CD4-positive, alpha-beta T cell treated with Interleukin-12 subunit alpha and Interleukin-12 subunit beta, for 1 hour (primary cell): ENCODE data around the gene MAP3K14.

ENCODE experiments used
- DNase-seq: peaks from one replicate; pipeline ENCODE4 v3.0.0-alpha.2; 2020

The MAP3K14 gene

DNA sequence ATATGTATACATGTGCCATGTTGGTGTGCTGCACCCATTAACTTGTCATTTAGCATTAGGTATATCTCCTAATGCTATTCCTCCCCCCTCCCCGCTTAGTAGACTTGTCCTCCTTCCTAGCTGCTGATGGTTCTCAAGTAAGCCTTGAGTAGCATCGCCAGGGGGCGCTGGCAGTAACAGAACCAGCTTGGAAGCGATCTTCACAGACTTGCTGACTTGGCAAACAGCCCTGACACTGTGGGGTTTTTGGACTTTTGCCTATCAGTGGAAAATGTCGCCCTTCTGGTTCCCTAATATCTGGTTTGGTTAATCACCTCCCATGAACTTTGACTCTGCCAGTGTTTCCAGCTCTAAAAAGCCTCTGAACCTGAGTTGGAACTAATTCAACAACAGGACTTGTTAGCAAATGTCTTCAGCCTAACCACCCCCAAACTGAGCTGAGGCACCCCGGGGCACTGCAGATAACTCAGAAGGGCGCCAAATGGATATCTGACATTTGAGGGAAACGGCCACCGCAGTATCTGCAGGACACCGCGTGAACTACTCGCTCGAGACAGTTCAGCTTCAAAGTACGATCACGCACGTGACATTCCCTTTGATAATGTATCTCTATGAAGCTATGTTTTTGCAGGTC is 39.5 kb downstream of the MAP3K14 start:
- peak; percentile 90 for DNase-seq

DNA sequence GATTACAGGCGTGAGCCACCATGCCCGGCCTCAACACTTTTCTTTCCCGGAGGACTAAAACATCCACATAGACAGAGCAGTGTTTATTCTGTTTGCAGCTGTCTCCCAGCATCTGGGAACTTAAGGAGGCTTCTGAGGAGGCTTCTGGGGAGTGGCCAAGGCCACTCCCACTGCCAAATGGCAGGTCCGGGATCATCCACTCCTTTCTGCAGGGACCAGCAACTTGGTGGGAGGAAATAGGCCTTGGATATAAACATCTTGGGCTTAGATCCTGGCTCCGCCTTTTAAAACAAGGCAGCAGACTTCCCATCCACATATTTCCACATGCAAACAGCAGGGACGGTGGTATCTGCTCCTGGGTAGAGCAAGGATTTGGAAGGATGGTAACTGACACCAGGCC is 40.8 kb downstream of the MAP3K14 start:
- no peak for DNase-seq

DNA sequence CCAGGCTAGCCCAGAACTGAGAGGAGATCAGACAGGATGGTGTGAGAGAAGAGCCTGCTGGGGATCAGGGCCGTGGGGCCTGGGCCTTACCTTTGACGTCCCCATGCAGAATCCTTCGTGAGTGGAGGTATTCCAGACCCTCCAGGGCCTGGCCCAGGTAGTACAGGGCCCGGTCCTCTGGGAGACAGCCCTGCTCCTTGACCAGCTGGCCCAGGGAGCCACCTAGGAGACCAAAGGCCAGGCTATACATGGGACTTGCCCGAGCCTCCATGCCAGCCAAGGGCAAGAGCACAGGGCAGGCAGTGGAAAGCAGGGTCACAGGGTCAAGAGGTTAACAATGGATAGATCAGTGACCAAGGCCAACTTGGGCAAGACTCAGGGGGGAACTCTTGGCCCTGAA is 42.8 kb downstream of the MAP3K14 start:
- DNase-seq: no peak

DNA sequence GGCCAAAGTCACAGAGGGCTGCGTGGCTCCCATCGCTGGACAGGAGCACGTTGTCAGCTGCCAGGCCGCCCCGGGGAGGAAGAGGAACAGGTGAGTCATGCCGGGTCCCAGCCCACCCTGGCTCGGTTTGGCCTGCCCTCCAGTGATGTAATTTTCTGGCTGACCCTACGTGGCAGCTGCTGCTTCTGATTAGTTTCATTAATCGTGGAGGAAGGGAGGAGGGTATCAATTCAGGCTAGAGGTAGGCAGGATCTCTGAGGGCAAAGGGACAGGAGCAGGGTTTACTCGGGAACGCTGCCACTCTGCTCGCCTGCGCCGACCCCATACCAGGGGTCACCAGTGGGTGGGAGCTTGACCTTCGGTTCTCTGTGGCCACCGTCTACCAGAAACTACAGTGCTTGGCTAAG is 43.3 kb downstream of the MAP3K14 start:
- no peak for DNase-seq

DNA sequence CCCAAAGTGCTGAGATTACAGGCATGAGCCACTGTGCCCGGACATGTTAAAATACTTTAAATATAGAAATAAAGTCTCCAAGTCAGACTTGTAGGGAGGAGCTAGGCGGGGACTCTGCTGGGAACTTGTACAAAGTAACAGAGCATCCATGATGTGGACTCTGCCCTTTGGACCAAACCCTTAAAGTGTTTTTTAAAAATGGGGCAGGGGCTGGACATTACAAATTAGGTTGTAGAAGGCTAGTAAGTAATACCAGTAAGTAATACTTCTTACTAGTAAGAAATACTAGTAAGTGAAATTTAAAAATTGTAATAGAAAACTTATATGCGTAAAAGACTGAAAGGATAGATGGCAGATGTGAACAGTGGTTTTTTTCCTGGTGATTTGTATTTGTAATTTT is 45.2 kb downstream of the MAP3K14 start:
- DNase-seq: no peak

DNA sequence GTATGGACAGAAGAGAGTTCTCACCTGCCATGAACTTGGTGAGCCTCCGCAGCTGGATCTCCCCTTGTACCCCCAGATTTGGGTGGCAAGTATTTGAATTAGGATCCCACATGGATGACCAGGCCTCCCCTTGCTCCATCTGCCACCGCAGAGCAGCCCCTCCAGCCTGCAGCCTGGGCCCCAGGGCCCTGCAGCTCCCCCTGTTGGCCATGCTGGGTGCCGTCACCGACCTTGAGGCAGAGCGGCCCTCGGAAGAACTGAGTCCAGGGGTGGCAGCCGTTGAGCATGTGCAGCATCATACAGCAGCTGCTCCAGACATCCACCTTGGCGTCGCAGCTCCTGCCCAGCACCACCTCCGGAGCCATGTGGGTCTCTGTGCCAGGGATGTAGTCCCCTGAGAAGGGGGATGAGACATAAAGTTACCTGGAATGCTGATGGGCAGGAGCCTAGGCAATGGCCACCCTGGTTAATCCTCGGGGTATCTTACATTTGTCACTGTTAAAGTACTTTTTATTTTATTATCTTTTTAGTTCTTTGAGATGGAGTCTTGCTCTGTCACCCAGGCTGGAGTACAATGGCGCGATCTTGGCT is 45.9 kb downstream of the MAP3K14 start:
- DNase-seq: peak; percentile 58

DNA sequence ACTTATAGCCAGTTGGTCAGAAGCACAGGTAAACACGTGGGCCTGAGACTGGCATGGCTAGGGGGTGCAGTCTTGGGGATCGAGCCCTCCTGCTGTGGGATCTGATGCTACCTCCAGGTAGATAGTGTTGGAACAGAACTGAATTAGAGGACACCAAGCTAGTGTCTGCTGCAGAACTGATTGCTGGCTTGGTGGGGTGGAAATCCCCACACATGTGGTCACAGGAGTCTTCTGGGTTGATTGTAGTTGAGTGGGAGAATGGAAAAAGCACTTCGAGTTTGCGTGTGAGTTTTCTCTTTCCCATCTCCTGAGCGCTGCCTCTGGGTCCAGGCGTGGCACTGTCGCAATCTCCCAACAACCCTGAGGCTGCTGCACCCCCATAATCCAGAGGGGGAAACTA is 46.9 kb downstream of the MAP3K14 start:
- no peak for DNase-seq

DNA sequence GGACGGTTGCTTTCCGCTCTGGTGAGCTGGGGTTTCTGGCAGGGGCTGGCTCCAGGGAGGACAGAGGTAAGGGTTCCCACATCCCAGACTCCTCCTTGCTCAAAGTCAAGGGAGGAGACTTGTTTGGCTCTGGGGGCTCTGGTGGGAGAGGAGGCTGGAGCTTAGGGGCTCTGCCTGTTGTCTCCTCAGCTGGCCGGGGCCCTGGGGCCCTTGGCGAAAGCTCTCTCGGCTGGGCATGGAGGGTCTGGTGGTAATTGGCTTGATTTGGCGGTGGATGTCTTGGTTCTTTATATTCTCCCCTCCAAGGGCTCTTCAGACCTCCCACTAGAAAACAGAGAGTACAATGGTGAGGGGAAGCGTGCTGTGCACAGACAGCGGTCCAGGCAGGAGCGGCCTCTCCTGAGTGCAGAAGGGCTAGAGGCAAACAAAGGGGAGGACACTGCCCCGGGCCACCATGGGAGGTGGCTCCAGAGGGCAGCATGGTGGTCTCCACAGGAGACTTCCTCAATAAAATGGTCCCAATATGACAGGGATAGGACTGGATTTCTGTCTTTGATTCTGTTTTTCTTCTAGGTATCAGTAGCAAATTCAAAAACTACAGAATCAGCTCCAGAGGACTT is 49.3 kb downstream of the MAP3K14 start:
- DNase-seq: no peak

DNA sequence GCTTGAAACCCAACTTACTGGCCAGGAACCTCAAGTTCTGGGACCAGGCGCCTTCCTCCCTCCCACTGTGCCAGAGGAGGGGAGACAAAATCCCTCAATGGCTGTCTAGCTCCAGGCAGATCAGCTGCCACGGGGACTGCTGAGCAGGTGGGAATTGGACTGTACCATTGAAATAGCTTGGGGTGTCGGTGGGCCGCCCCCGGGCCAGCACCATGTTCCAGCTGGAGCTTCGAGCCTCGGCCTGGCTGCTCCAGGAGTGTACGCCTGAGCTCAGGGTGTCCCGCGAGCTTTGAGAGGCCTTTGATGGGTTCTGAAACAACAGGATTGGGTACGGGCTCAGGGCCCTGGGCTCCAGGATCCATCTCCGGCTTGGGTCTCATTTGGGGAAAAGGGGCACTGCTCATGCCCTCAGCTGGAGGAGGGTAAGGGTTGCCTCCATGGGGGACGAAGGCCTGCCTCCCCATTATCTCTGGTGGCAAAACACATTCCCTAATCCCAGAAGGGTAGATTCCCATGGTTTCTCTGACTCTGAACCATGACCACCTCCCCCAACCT is 50.4 kb downstream of the MAP3K14 start:
- DNase-seq: no peak

DNA sequence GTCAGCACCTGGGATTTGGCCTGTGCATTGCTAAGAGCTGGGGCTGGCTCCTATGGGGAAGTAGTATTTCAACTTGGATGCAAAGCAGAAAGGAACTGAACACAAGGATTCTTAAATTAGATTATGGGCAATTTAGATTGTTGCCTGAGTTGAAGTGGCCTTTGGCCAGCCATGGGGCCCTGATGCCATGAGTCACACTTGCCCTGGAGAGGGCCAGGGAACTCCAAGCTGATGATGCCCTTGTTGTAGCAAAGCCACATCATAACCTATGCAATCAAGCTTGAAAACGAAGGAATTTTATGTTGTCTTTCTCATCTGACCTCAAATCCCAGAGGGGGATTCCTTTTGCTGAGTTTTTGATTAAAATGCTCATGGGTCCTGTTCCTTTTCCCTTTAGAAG is 51.0 kb downstream of the MAP3K14 start:
- no peak for DNase-seq

DNA sequence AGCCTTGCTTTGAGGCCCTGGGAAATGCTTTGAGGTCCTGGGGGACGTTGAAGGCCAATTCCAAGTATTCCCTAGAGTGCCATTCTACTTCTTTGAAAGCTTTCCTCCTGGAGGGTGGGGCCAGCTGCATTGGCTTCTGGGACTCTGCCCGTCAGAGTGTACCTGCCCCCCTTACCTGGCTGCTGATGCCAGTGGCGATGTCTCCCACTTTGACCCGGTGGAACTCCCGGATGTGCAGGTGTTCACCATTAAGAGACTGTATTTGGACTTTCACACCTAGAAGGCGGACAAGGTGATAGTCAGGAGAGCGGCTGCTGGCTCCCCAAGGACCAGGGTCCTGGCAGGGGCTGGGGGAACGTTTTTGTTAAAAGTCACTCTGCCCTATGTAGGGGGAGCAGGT is 51.8 kb downstream of the MAP3K14 start:
- no peak for DNase-seq

DNA sequence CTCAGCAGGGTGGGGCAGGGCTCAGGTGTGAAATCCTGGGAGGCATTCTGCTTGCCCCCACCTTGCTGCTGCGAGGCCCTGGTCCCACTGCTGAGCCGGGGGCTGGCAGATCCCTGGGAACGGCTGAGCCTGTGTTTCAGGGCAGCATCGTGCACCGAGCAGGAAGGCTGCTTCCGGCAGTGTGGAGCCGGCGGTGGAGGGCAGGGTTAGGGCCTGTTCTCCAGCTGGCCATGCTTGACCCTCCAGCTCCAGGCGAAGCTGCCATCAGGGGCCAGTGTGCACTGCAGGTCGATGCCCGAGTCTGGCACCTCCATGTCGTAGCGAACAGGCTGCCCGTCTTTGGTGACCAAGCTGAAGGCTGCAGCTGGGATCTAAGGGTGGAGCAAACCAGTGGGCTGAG is 52.4 kb downstream of the MAP3K14 start:
- DNase-seq: no peak

DNA sequence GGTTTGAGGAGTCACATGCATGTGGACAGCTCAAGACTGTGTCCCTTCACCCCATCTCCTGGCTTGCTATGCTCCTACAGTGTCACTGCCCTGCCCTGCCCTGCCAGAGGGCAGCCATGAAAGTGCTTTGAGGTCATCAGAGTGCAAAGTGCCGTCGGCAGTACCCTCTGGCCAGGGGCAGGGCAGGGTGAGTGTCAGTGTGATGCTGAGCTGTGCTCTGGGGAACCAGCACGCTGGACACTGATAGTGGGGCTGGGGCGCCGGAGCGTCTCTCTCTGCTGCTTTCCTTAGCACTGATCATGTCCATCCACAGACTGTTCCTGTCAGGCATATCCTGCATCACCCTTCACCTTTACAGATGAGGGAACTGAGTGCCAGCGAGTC is 53.4 kb downstream of the MAP3K14 start:
- DNase-seq: no peak

DNA sequence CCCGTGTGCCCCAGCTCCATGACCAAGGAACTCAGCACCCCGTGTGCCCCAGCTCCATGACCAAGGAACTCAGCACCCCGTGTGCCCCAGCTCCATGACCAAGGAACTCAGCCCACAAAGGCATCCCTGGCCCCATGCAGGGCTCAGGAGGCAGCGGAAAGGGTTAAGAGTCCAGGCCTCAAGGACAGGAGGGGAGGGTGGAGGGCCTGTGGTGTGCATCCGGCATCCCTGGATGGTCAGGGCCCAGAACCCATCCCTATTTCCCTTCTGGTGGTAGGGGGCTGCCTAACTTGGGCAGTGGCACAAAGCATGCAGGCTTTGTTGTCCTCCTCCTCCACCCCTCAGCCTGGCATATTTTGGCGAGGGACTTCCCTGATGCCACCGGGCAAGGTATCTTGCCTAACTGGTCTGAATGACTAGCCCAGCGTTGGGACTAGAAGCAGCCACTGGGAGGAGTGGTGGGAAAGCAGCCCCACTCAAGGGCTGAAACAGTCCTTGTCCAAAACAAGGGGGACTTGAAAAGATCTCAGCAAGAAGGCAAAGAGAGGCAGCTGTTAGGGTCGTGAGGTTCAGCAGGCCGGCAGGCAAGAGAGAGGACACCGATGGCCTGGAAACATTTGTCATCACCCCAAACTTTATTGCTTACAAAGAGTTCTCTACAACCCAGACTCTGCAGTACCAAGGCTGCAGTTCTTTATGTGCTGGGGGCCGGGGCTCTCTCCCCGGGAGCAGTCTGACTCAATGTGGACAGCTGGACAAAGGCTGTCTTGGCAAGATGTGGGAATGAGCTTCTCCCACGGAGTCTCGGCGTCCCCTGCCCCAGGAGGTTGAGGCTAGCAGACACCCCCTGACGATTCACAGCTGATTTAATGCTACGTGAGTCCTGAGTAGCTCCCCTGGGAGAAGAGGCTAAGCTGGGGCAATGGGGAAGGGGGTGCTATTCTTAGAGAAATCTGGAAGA is 54.0 kb downstream of the MAP3K14 start:
- DNase-seq: no peak

DNA sequence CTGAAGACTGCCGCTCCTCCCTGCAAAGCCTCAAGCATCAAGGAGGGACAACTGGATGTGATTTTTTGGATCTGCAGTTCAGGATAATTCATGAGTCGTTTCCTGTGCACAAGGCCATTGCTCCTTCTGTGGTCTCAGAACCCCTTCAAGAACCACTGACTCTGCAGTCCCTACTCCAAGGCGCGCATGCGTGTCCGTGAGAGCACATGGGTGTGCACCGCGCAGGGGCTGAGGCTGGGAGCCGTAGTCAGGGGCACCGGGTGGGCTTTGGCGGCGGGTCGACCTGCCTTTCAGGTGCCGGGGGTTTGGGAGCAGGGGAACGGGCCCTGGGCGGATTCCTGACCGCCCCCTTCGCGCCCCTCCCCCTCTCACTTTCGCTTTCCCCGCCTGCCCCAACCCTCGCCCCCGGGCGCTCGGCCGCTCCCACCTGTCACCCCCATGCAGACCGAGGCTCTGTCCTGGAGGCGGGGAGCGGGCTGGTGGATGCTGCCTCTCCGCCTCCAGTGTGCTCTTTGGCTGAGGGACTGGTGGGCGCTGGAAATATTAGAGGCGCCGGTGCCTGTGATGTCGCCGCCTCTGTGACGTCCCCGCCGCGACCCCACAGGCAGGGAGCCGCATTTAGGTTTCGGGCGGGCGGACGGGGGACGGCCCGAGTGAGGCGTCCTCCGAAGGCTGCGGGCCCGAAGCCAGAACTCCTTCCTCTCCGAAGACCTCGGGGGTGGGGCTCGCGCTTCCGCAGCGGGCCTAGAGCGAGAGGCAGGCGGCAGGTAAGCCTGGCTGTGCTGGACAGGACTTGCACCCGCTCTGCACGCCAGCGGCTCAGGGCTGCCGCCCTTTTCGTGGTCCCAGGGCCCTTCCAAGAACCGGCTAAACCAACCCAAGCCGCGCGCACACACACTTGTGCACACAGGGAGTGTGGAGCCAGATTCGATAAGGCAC is 55.0 kb downstream of the MAP3K14 start, which contains the start of gene SPATA32:
TSS of gene SPATA32 (minus strand) at position 518 of the 939 bp plus-strand sequence. CDS start at position 440, 78 bp downstream.
- DNase-seq: peak; percentile 64

DNA sequence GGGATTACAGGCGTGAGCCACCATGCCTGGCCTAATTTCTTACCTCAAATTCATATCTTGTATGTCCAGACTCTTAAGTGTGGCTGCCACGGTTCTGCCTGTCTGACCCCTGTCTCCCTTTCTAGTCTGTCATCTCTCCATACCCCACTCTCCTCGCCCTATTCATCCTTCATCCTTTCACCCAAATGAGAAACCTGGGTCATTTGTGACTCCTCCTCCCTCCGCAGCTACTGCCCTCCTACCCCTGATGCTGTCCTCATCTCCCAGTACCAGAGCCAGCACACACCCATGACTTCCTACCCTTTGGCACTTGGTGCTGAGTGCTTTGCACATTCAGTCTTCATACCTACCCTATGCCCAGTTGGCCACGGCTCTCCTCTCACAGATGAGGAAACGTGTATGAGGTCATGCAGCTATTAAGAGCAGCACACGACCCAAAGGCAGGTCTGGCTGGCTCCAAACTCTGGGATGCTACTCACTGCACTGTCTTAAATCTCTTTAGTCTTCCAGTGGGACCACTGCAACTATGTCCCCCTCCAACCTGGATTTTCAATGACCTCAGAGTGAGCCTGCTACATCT is 56.5 kb downstream of the MAP3K14 start:
- no peak for DNase-seq

DNA sequence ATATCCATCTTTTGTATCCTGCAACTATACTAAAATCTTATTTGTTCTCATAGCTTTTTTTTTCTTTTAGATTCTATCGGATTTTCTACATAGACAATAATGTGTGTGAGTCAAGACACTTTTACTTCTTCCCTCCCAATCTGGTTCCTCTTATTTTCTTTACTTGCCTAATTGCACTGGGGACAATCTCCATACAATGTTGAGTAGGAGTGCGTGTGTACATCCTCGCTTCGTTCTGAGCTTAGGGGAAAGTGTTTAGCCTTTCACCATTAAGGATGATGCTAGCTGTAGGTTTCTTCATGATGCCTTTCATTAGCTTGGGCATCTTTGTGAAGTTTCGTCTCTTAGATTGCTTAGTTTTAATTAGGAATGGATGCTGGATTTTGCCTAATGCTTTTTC is 57.8 kb downstream of the MAP3K14 start:
- no peak for DNase-seq

DNA sequence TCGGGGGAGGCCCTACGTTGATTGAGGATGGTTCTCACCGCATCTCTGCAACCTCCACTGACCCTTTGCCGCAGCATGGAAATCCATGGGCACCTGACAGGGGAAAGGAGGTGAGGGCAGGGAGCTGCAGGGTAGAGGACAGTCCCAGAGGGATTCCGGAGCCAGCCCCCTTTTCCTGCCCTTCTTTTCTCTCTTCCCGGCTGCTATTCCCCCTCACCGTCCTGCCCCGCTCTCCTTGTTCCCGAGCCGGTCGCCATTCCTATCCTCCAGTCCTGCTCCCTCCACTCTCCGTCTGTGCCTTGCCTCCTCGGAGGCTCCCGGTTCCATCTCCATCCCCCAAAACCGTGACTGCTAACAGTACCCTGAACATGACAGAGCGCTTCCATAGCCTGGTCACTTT is 59.7 kb downstream of the MAP3K14 start:
- DNase-seq: no peak

DNA sequence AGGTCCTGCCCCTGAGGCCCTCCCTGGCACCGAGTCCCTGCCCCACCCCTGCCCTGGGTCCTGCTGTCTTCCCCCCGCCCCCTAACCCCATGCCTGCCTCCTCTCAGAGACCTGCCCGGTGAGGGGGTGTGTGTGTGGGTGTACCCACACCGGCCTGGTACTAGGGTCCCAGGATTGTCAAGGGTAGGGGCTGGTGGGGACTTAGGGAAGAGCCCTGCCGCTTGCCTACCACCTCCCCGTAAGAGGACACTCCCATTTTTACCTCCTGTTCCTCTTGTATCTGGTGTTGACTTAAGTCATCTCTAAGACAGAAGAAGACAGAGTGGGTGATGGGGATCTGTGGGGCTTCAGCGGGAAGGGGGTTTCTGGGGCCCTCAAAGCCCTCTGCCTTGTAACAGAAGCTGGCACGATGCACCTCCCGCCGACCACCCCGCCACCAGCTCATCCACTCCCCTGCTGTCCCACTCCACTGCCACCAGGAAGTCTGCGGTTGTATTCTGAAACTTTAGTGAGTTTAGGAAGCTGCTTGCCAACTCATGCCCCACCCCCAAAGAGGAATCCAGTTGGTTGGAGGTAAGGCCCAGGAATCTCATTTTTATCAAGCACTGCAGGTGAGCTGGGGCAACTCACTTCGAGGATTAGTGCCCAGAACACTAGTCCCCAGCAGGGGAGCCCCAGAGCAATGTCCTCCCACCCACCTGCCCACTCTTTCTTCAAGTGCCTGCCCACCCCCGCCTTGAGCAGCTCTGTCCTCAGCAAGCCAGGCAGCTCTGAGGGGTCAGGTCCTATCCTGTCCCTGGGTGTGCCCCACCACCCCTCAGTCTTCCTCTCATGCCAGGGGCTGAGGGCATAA is 60.5 kb downstream of the MAP3K14 start:
- no peak for DNase-seq

DNA sequence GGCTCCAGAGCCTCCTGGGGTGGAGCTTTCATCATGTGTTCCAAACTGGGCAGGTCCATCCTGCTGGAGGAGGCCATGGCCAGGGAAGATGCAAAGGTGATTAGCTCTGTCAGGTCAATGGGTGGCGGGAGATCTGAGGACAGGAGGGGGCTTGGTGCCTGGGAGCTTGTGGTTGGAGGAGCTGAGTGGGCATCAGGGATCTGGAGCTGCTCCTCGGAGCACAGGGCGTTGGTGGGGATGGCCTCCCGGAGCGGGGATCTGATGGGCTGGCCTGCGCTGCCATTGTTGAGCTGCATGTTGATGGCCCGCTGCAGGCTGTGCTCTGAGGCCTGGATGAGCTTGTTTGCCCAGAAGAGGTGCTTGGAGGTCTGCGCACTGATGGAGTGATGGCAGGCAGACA is 61.5 kb downstream of the MAP3K14 start:
- no peak for DNase-seq

DNA sequence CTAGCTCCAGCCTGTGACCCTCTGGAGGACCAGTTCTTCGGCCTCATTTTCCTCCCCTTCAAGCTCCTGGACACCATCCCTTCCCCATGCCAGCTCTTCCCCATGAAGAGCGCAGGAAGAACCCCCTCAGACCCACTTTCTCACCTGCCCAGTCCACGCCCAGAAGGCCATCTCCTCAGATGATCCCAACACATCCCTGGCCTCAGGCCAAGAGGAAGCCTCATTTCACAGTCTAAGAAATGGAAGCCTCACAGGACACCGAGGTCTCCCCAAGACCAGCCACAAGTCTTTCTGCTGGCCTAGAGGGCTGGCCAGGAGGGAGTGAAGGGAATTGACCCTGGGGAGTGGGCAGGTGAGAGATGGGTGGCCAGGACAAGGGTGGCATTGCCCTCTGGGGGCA is 62.9 kb downstream of the MAP3K14 start:
- no peak for DNase-seq
